GM19025 (cell line): ENCODE measurements around the gene SH3RF1.
"Not testable (repeated sequence)": the region's sequence is repeated elsewhere in the genome, so short reads cannot be mapped to it uniquely, and the experiment has no call there.

ENCODE experiments used
- ATAC-seq: cut with Tn5 transposase; IDR thresholded peaks from one replicate; pipeline ENCODE4 v1.9.1; 2021; ENCODE audit warnings: mild to moderate bottlenecking, low read depth, moderate library complexity; ENCODE audit not compliant: unreplicated experiment

SH3RF1 gene

GRCh38 chr4:169270810-169271691 lies at the start of gene SH3RF1:
SH3RF1 (minus strand) TSS chr4:169270956; CDS start chr4:169269212, 1,744 bp downstream.
- ATAC-seq, result peak; percentile 59

GRCh38 chr4:169315530-169316343 lies 45.0 kb upstream of the SH3RF1 start:
- ATAC-seq, result no peak

GRCh38 chr4:169314906-169315305 lies 44.1 kb upstream of the SH3RF1 start:
- no peak for ATAC-seq

DNA sequence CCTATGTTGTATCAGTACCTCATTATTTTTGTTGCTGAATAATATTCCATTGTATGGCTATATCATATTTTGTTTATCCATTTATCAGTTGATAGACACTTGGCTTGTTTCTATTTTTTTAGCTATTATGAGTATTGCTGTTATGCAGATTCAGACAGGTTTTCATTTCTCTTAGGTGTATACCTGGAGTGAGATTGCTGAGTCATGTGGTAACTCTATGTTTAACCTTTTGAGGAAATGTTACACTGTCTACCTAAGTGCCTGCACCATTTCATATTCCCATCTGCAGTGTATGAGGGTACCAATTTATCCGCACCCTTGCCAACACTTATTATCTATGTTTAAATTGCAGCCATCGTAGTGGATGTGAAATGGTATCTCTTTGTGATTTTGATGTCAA lies 43.0 kb upstream of the SH3RF1 start:
- ATAC-seq, result no peak

DNA sequence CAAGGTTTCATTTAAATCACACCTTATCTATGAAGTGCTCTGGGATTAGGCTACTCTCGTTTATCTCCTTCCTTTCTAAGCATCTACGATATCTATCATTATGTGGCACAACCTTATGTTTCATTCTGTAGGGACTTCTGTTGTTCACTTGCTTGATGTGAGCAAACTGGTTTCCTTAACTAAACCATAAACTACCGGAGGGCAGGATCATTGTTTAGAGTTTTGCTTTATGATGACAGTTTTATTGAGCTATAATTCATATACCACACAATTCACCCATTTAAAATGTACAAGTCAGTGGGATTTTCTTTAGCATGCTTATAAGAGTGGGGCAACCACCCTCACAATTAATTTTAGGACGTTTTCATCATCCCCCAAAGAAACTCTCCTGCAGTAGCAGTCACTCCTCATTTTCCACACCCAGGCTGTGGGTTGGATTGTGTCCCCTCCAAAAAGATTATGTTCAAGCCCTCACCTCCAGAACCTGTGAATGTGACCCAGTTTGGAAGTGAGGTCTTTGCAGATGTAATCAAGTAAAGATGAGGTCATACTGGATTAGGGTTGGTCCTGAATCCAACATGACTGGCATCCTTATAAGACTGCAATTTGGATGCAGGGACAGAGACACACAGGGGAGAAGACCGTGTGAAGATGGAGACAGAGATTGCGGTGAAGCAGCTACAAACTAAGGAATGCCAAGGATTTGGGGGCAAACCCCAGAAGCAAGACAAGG lies 42.1 kb upstream of the SH3RF1 start:
- no peak for ATAC-seq

DNA sequence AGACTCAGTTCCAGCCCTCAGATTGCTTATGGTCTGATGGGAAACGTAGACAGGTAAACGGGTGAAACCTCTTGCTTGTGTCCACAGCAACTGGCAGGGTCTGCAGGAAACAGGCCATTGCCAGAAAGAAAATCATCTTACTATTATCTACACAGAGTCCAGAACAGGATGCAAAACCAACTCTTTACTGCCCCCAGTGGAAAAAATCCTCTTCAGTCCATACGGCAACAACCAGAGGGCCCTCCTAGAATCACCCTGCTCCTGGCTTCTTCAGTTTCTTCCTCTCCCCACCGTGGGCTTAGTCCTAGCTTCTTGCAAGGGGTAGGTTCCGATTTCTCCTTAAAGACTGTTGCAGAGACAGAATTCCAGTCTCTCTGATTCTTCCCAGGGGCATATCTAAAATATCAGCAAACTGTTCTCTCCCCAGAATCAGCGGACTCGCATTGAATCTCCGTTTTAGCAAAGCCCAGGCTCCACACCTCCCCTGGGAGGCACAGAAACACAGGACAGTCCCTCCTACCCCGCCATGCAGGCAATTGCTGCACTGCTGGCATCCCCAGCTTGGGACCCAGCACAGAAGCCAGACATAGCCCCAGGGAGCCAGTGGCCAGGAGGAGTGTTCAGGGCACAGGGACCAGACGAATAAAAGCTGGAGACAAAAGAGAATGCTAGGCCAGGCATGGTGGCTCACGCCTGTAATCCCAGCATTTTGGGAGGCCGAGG lies 41.0 kb upstream of the SH3RF1 start:
- ATAC-seq, result no peak

GRCh38 chr4:169309326-169309967 lies 38.7 kb upstream of the SH3RF1 start:
- no peak for ATAC-seq

DNA sequence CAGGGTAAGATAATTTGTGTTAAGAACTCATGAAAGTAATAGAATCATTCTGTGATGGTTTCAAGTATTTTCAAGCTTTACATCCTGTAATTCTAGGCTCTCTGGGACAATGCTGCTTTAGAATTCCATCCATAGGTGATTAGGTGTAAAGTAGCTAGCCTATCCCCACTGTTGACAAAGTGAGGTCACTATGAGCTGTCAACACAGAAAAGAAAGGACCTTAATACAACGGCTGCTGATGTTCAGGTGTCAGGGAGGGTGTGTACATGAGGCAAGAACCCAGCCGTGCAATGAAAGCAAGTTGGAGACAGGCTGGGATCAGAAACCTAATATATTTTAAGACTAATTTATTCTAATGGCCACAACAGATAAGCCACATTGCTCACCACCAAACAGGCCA lies 36.8 kb upstream of the SH3RF1 start:
- ATAC-seq, result no peak

- ATAC-seq, result no peak
Measured at GRCh38 chr4:169305651-169306050, 34.9 kb upstream of the SH3RF1 start.

DNA sequence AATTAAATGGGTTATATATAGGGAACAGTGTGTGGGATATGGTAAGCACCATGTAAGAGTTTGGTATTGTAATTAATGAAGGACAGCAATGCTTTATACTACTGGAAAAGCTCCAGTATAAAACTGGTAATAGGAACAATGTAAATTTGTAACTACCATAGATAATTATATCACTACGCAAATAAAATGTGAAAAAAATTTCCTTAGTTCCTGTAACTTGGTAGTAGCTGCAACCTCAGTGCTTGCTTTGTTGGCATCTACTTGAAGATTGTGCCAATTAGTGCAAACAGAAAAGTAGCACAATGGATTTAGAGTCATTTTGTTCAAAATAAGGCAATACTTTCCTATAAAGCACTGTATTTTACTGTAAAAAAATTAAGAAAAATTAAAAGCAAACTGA lies 34.4 kb upstream of the SH3RF1 start:
- ATAC-seq, result no peak

DNA sequence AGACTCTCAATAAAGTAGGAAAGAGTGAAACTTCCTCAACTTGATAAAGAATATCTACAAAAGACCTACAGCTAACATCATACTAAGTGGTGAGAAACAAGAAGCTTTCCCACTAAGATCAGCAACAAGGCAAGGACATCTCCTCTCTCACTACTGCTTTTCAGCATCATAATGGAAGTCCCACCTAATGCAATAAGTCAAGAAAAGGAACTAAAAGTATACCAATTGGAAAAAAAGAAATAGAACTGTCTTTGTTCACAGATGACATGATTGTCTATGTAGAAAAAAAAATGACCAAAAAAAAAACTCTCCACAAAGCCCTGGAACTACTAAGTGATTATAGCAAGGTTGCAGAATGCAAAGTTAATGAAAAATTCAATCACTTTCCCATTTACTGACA lies 25.1 kb upstream of the SH3RF1 start:
- ATAC-seq, result no peak

DNA sequence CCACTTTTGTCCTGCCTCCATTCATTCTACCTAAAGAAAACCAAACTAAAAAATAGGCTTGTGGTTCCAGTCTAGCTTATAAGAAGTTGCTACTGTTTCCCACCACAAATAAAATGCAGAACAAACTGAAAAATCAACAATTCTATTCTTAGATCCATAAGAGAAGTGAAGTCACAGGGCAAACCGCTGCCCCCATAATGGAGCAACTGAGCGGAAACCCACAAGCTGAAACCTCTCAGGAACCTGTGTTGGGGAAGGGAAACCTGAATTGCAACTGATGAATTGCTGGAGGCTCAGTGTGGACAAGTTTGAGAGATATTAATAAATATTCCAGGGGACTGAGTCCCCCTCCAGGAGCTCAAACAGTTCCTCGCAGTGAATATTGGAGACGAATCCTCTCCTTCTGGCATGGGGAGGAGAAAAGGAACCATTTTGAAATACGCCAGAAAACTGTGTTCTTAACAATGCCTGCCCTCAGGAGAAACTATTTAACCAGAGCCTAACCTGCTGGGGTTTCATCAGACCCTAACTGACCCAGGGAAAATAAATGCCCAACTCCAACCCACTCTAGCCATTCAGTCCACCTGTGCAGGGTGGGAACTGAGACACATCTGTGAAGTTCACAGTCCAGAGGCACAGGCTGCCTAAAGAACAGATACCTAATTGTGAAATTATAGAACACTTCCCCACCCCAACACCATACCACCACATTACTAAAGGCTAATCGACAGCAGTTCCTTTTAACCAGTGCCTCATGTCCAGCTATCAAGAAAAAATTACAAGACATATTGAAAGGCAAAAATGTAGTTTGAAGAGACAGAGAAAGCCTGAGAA lies 22.8 kb upstream of the SH3RF1 start:
- ATAC-seq, result peak; percentile 81

DNA sequence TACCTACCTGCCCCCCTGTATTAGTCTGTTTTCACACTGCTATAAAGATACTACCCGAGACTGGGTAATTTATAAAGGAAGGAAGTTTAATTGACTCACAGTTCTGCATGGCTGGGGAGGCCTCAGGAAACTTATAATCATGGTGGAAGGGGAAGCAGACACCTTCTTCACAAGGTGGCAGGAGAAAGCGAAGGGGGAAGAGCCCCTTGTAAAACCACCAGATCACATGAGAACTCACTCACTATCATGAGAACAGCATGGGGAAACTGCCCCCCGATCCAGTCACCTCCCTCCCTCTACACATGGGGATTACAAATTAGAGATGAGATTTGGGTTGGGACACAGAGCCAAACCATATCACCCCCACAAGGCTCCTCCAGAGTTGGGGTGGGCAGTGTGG lies 17.2 kb upstream of the SH3RF1 start:
- ATAC-seq, result not testable (repeated sequence)

DNA sequence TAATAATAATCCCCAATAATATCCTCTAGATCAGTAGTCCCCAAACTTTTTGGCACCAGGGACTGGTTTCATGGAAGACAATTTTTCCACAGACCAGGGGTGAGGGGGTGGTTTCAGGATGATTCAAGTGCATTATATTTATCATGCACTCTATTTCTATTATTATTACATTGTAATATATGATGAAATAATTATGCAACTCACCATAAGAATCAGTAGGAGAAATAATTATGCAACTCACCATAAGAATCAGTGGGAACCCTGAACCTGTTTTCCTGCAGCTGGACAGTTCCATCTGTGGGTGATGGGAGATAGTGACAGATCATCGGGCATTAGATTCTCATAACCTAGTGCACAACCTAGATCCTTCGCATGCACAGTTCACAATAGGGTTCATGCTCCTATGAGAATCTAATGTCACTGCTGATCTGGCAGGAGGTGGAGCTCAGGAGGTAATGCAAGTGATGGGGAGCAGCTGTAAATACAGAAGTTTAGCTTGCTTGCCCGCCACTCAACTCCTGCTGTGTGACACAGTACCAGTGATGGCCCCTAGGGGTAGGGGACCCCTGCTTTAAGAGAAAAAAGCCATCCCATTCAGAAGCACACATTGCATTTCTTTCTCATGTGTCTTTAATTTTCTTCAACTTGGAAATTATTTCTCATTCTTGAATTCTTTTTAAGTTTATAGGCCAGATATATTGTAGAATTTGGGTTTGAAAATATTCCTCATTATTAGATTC lies 16.0 kb upstream of the SH3RF1 start:
- no peak for ATAC-seq

DNA sequence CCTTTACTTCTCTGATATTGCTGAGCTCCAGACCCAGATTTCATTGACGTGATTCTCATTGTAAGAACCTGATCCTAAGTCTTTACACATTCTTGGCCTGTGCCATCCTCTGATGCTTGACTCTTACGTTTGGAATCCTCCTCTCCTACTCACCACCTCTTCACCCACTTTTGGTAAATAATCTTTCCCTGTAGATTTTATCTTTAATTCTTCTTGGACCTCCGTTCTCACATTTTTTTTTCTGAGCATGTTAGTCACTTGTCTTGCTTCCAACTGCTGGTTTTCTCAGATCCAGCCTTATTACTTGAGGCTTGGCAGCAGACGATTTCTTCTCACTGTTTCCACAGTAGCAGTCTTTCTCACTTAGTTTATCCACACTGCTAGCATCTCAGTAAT lies 12.4 kb upstream of the SH3RF1 start:
- no peak for ATAC-seq

- ATAC-seq, result no peak
Measured at GRCh38 chr4:169282429-169283113, 11.8 kb upstream of the SH3RF1 start.

GRCh38 chr4:169279108-169279507 lies 8.4 kb upstream of the SH3RF1 start:
- ATAC-seq, result no peak

DNA sequence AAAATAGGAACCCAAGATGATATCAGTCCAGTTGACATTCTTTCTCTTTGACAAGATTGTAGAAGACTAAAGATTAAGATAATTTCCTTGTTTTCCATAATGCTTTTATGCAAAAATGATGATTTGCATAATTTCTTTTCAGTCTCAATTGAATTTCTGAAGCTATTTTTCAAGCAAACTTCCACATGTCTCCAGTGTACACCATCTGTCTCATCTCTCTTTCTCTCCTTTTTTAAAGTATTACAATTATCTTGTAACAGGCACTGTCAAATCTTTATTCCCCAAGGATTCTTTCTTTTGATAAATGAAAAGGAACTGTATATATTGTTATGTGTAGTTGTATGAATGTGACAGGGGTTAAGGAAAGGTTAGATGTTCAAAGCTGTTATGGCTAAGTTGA lies 7.9 kb upstream of the SH3RF1 start:
- no peak for ATAC-seq
